Panc1 (cell line): ENCODE results near the gene DGCR2. TPM values are rescaled to one million over a fixed set of nuclear protein-coding genes. Genes with fewer than 3 reads are reported as not detected.

Experiments used
- ATAC-seq: fragments of 200-7000 bp; cut with Tn5 transposase; 2 replicates; pipeline ENCODE4 v1.9.1; 2020; ENCODE audit warnings: mild to moderate bottlenecking, moderate library complexity
- BruUV-seq: library from RNA; stranded (reverse); fragments of 400-500 nt; replicated peaks from 2 replicates; lab custom pipeline; 2021; lab: Mats Ljungman, UMichigan
- CTCF ChIA-PET: fragments of 300-600 bp; sonication (Branson Sonifier 250); formaldehyde crosslinking; loops from one replicate; lab custom pipeline; 2022; ENCODE audit warnings: antibody characterized with exemption; lab: Charles Lee
- POLR2A ChIA-PET: fragments of 300-600 bp; sonication (Branson Sonifier 250); formaldehyde crosslinking; loops from one replicate; lab custom pipeline; 2022; ENCODE audit warnings: antibody characterized with exemption; lab: Charles Lee
- DNase-seq: peaks from one replicate; pipeline ENCODE4 v3.0.0-alpha.2; 2010; ENCODE audit warnings: low read depth, low spot score
- H3K27ac ChIP-seq: 2 replicates; pipeline ENCODE4 v1.5.1; 2011; ENCODE audit warnings: mild to moderate bottlenecking, low read length, inconsistent platforms
- H3K27me3 ChIP-seq: fragments of 200-500 bp; sonication (Bioruptor generic); 2 replicates; pipeline ENCODE4 v1.6.0; 2014; ENCODE audit warnings: low read length, inconsistent platforms; ENCODE audit not compliant: control insufficient read depth, insufficient read depth
- H3K36me3 ChIP-seq: fragments of 200-500 bp; sonication (Bioruptor generic); 2 replicates; pipeline ENCODE4 v1.5.1; 2014; ENCODE audit warnings: inconsistent platforms, mild to moderate bottlenecking, low read length, moderate library complexity; ENCODE audit not compliant: control insufficient read depth, insufficient read depth
- H3K4me1 ChIP-seq: 2 replicates; pipeline ENCODE4 v1.5.1; 2011; ENCODE audit warnings: inconsistent platforms, mild to moderate bottlenecking, low read length, moderate library complexity; ENCODE audit not compliant: control insufficient read depth, insufficient read depth
- H3K4me3 ChIP-seq, 2 experiments: 2 replicates each; pipeline ENCODE4 v1.5.1; 2011 to 2012; ENCODE audit warnings: low read depth in 2 of 2, low read length in 2 of 2, mild to moderate bottlenecking in 2 of 2, inconsistent platforms in 1 of 2, moderate library complexity in 1 of 2
- H3K9me3 ChIP-seq: fragments of 200-500 bp; sonication (Bioruptor generic); 2 replicates; pipeline ENCODE4 v1.5.1; 2014; ENCODE audit warnings: low read depth, mild to moderate bottlenecking, inconsistent platforms, low read length, moderate library complexity; ENCODE audit not compliant: control insufficient read depth, insufficient read depth
- POLR2AphosphoS5 ChIP-seq: IDR thresholded peaks from 2 replicates; pipeline ENCODE4 v1.6.1; 2012; ENCODE audit warnings: mild to moderate bottlenecking, low read depth, low read length, moderate library complexity
- SIN3A ChIP-seq: IDR thresholded peaks from 2 replicates; pipeline ENCODE4 v1.6.1; 2012; ENCODE audit warnings: low read depth, mild to moderate bottlenecking, low read length, moderate library complexity, borderline replicate concordance; ENCODE audit not compliant: insufficient read depth
- TCF7L2 ChIP-seq: IDR thresholded peaks from 2 replicates; pipeline ENCODE4 v1.6.1; 2011; ENCODE audit warnings: mild to moderate bottlenecking, low read depth, low read length, inconsistent platforms
- in situ Hi-C: cut with HindIII; loops from 2 replicates; pipeline ENCODE4 v1.10.0; 2016; ENCODE audit warnings: low sequenced_read_pairs, low pct_unique_long_range_greater_than_20kb
- intact Hi-C: fragments of 100-400 bp; cut with micrococcal nuclease; formaldehyde crosslinking; loops from one replicate; pipeline ENCODE4 v1.10.0; 2022; ENCODE audit not compliant: unreplicated experiment
- total RNA-seq: library from RNA; stranded (reverse); gene quantifications from one replicate; pipeline ENCODE4 v1.2.1, GENCODE V29; 2021; ENCODE audit not compliant: unreplicated experiment
- TF ChIP-seq, protein P1 (sequence below), 2 experiments: IDR thresholded peaks; 2 replicates each; pipeline ENCODE4 v1.6.1; 2011 to 2012; ENCODE audit warnings: low read depth in 2 of 2, control low read depth in 1 of 2, low read length in 1 of 2, mild to moderate bottlenecking in 1 of 2, moderate library complexity in 1 of 2; ENCODE audit not compliant: insufficient read depth in 1 of 2
- TF ChIP-seq, protein P2 (sequence below): fragments of 450-650 bp; IDR thresholded peaks from 2 replicates; pipeline ENCODE4 v1.5.1; 2017; ENCODE audit warnings: mild to moderate bottlenecking

The DGCR2 gene
- total RNA-seq, 1 experiment from 2014 or later = 35.1 TPM

DNA sequence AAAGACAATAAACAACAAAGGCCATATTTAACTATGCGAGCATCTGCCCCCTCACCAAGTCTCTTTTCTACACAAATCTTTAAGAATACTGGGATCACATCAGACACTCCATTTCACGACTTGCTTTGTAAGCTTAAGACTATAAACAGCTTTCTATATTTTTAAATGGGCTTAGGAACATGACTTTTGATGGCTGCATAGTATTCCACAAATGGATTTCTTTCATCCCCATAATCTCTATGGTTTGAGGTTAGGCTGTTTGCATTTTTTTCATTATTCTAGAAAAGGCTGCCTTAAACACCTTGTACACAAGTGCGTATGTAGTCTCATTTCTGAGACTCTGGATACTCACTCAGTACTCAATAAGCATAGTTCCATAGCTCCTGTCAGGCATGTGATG lies 52.8 kb downstream of the DGCR2 start:
- no peaks in the 10 kb centered on the region for H3K9me3 ChIP-seq
- ChIA-PET CTCF (no interaction called here), POLR2A (no interaction called here)
- in situ Hi-C loops (no loop called here), intact Hi-C loops (no loop called here)
- H3K4me1 ChIP-seq = no peaks in the 10 kb centered on the region
- no peak overlapping the region for H3K4me3 ChIP-seq
- BruUV-seq = no TSS peak
- TF ChIP-seq, protein P1, sequence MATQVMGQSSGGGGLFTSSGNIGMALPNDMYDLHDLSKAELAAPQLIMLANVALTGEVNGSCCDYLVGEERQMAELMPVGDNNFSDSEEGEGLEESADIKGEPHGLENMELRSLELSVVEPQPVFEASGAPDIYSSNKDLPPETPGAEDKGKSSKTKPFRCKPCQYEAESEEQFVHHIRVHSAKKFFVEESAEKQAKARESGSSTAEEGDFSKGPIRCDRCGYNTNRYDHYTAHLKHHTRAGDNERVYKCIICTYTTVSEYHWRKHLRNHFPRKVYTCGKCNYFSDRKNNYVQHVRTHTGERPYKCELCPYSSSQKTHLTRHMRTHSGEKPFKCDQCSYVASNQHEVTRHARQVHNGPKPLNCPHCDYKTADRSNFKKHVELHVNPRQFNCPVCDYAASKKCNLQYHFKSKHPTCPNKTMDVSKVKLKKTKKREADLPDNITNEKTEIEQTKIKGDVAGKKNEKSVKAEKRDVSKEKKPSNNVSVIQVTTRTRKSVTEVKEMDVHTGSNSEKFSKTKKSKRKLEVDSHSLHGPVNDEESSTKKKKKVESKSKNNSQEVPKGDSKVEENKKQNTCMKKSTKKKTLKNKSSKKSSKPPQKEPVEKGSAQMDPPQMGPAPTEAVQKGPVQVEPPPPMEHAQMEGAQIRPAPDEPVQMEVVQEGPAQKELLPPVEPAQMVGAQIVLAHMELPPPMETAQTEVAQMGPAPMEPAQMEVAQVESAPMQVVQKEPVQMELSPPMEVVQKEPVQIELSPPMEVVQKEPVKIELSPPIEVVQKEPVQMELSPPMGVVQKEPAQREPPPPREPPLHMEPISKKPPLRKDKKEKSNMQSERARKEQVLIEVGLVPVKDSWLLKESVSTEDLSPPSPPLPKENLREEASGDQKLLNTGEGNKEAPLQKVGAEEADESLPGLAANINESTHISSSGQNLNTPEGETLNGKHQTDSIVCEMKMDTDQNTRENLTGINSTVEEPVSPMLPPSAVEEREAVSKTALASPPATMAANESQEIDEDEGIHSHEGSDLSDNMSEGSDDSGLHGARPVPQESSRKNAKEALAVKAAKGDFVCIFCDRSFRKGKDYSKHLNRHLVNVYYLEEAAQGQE (IDR thresholded peaks at IDR 0.05; ENCODE audit: insufficient read depth in 1 of 2, low read depth in 2 of 2, low read length in 1 of 2) = no peak
- no peak for TF ChIP-seq TCF7L2
- no peak for TF ChIP-seq SIN3A
- TF ChIP-seq, protein P2, sequence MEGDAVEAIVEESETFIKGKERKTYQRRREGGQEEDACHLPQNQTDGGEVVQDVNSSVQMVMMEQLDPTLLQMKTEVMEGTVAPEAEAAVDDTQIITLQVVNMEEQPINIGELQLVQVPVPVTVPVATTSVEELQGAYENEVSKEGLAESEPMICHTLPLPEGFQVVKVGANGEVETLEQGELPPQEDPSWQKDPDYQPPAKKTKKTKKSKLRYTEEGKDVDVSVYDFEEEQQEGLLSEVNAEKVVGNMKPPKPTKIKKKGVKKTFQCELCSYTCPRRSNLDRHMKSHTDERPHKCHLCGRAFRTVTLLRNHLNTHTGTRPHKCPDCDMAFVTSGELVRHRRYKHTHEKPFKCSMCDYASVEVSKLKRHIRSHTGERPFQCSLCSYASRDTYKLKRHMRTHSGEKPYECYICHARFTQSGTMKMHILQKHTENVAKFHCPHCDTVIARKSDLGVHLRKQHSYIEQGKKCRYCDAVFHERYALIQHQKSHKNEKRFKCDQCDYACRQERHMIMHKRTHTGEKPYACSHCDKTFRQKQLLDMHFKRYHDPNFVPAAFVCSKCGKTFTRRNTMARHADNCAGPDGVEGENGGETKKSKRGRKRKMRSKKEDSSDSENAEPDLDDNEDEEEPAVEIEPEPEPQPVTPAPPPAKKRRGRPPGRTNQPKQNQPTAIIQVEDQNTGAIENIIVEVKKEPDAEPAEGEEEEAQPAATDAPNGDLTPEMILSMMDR = no peak
- no peak for TF ChIP-seq POLR2AphosphoS5
- H3K27me3 ChIP-seq = no peaks in the 10 kb centered on the region
- H3K36me3 ChIP-seq = no peaks in the 10 kb centered on the region
- DNase-seq = no peak
- ATAC-seq = no peak
- no peak overlapping the region for H3K27ac ChIP-seq

DNA sequence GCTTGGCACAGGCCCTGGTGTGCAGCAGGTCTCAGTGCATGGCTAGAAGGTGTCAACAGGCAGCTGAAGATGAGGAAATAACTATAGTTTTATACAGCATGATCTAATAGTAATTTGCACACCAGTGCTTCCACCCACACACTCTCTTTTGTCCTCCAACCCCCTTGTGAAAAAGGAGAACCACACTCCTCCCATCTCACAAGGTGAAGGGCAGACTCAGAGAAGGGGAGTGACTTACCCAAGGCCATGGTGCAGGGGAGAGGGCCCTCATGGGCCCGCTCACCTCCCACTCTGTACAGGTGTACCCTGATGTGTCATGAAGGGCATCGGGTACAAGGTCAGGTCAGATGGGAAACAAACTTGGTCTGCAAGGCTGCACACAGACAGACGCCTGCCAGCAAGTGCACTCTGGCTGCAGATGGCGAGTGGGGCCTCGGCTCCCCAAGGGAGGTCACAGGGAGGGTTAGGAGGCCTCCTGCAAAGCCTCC lies 53.4 kb downstream of the DGCR2 start:
- no TSS peak for BruUV-seq

More for the DNA sequence above, 53.4 kb downstream of the DGCR2 start:
- TF ChIP-seq SIN3A = no peak
- TF ChIP-seq, protein P2 = no peak
- TF ChIP-seq, protein P1 (IDR thresholded peaks at IDR 0.05; ENCODE audit: insufficient read depth in 1 of 2, low read depth in 2 of 2, low read length in 1 of 2) = no peak
- no peak for TF ChIP-seq TCF7L2
- no peak for TF ChIP-seq POLR2AphosphoS5
- in situ Hi-C loops (no loop called here), intact Hi-C loops (no loop called here)
- no peak overlapping the region for H3K4me3 ChIP-seq
- DNase-seq = no peak
- no peak overlapping the region for H3K27ac ChIP-seq
- ATAC-seq = no peak
- no peaks in the 10 kb centered on the region for H3K9me3 ChIP-seq
- H3K36me3 ChIP-seq = no peaks in the 10 kb centered on the region
- no peaks in the 10 kb centered on the region for H3K27me3 ChIP-seq
- H3K4me1 ChIP-seq = no peaks in the 10 kb centered on the region
- ChIA-PET POLR2A (no interaction called here), CTCF (no interaction called here)
